Esophagus squamous epithelium (tissue), 4 donors: Measurements from ENCODE around the gene UBE2U.

Source experiments
- POLR2A ChIP-seq, 4 donors: fragments of 450-650 bp; IDR thresholded peaks; one replicate each; pipeline ENCODE4 v1.6.1; 2017; ENCODE audit warnings: antibody characterized with exemption in 4 of 4, mild to moderate bottlenecking in 4 of 4, moderate library complexity in 3 of 4
- TF ChIP-seq, protein P1 (sequence below), 6 experiments: fragments of 450-650 bp in 4 of 6; fragments of 200-600 bp in 2 of 6; sonication (generic) in 2 of 6; IDR thresholded peaks; one replicate each; pipeline ENCODE4 v1.5.1; 2016 to 2019; ENCODE audit warnings: antibody characterized with exemption in 6 of 6, mild to moderate bottlenecking in 4 of 6, moderate library complexity in 4 of 6

DNA sequence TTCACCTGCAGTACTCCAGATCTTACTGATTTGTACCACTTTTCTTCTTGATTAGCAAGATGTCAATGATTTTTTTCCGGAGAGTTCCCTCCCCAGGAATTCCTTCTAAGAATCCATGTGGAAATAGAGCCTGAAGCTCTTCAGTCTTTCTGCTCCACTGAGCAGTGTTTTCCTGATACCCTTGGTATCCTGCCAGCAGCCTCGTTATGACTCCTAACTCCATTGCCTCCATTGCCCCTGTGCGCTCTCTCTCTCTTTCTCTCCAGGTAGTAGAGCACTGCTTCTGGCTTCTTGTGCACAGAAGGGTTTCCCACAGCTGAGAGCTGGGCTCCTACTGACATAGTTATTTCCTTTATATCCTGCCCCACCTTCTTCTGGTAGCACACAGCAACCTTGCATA, 12.2 kb downstream of the UBE2U start:
- no peak for TF ChIP-seq POLR2A (IDR thresholded peaks at IDR 0.05)
- TF ChIP-seq, protein P1, sequence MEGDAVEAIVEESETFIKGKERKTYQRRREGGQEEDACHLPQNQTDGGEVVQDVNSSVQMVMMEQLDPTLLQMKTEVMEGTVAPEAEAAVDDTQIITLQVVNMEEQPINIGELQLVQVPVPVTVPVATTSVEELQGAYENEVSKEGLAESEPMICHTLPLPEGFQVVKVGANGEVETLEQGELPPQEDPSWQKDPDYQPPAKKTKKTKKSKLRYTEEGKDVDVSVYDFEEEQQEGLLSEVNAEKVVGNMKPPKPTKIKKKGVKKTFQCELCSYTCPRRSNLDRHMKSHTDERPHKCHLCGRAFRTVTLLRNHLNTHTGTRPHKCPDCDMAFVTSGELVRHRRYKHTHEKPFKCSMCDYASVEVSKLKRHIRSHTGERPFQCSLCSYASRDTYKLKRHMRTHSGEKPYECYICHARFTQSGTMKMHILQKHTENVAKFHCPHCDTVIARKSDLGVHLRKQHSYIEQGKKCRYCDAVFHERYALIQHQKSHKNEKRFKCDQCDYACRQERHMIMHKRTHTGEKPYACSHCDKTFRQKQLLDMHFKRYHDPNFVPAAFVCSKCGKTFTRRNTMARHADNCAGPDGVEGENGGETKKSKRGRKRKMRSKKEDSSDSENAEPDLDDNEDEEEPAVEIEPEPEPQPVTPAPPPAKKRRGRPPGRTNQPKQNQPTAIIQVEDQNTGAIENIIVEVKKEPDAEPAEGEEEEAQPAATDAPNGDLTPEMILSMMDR (IDR thresholded peaks at IDR 0.05) = no peak
